Measurements from ENCODE around the gene SMARCA1. TPM values are rescaled to one million over a fixed set of nuclear protein-coding genes. Genes with fewer than 3 reads are reported as not detected.

Gene SMARCA1
- total and polyA plus RNA-seq, 10 of the 15 experiments (the other 5 are each of a cell fraction or from before 2014, with no cell fraction given), result 0.02 to 0.31 (median 0.08) TPM; not detected in 3

DNA sequence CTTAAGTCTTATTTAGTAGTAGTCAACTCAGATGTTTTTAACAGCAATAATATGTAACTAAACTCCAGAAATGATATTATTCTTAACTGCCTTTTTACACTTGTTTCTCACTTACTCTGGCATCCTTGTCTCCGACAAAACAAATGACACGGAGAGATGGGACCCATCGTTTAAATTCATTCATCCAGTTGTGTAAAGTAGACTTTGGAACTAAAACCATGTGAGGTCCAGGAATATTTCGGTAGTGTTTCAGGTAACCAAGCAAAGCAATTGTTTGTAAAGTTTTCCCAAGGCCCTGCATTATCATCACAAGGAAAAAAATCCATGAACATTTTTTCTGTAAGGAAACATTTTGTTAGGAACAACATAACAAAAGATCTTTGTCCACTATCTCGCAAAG is 11.6 kb downstream of the SMARCA1 start:
- CTCF ChIA-PET, result no interaction called here
- no peaks in the 10 kb centered on the region for H3K4me1 ChIP-seq (ENCODE audit: control insufficient read depth, insufficient read depth, low read length)
- H3K27me3 ChIP-seq (replicated peaks in 1 of 2; ENCODE audit: control insufficient read depth in 2 of 2, insufficient read depth in 2 of 2, low read length in 1 of 2), result no peaks in the 10 kb centered on the region
- no peaks in the 10 kb centered on the region for H4K20me1 ChIP-seq (ENCODE audit: control insufficient read depth, insufficient read depth)
- DNase-seq (ENCODE audit: low read depth, low spot score) (no peak), ATAC-seq (no peak), FAIRE-seq (no peak)
- H3K36me3 ChIP-seq (ENCODE audit: control insufficient read depth in 2 of 2, insufficient read depth in 2 of 2, low read length in 1 of 2), result no peaks in the 10 kb centered on the region
- H3K9me3 ChIP-seq (replicated peaks; ENCODE audit: control insufficient read depth, insufficient read depth, low read length), result no peaks in the 10 kb centered on the region
- SMC1A ChIA-PET (ENCODE audit: uncharacterized antibody, unreplicated experiment), result no interaction called here
- TF ChIP-seq ZNF207 (IDR thresholded peaks at IDR 0.05; ENCODE audit: borderline replicate concordance) (no peak), SREBF1 (IDR thresholded peaks at IDR 0.05; ENCODE audit: low read length) (no peak), NKRF (conservative IDR thresholded peaks at IDR 0.05) (no peak), HDAC6 (IDR thresholded peaks at IDR 0.05; ENCODE audit: unreplicated experiment) (no peak), CREM (IDR thresholded peaks at IDR 0.05; ENCODE audit: low read depth) (no peak), STAT1 (conservative IDR thresholded peaks at IDR 0.05) (no peak), E2F8 (IDR thresholded peaks at IDR 0.05; ENCODE audit: low read depth, partially characterized antibody) (no peak), MTA3 (IDR thresholded peaks at IDR 0.05; ENCODE audit: borderline replicate concordance, low read length) (no peak)
- TF ChIP-seq, protein P1, sequence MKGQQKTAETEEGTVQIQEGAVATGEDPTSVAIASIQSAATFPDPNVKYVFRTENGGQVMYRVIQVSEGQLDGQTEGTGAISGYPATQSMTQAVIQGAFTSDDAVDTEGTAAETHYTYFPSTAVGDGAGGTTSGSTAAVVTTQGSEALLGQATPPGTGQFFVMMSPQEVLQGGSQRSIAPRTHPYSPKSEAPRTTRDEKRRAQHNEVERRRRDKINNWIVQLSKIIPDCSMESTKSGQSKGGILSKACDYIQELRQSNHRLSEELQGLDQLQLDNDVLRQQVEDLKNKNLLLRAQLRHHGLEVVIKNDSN (IDR thresholded peaks at IDR 0.05; ENCODE audit: borderline replicate concordance, extremely low read length, insufficient read depth, low read depth, low read length), result no peak
- intact Hi-C loops (cut with micrococcal nuclease; ENCODE audit: unreplicated experiment) (no loop called here), in situ Hi-C loops (cut with MboI) (no loop called here)
- RAD21 ChIA-PET (ENCODE audit: unreplicated experiment), result no interaction called here
- no peak overlapping the region for H3K9ac ChIP-seq (ENCODE audit: control insufficient read depth, insufficient read depth, low read length)
- no peaks in the 10 kb centered on the region for H3K79me2 ChIP-seq (ENCODE audit: control insufficient read depth, insufficient read depth, low read length)
- H3K4me3 ChIP-seq, result no peak overlapping the region
- H3K4me2 ChIP-seq (ENCODE audit: control insufficient read depth, insufficient read depth), result no peak overlapping the region
- no TSS peak for BruUV-seq (replicated peaks)
- POLR2A ChIA-PET, result interaction anchor here (0.5 to 0.6 kb wide), 2 partner anchors 27 to 324 kb away, joined by 3 read pairs; no protein-coding TSS in a partner anchor
- 30% methylated on average over 5 of the region's 5 CpGs for WGBS (ENCODE audit: insufficient coverage, insufficient replicate concordance, low lambda C conversion rate, missing lambda C conversion rate)
- H3K27ac ChIP-seq (ENCODE audit: control insufficient read depth, insufficient read depth), result no peak overlapping the region
- H2AFZ ChIP-seq (ENCODE audit: control insufficient read depth, low read depth, low read length), result no peak overlapping the region

Measured in GM12878 (cell line).